Measurements from ENCODE around the gene MAGEE2.
A peak's percentile ranks its signal among the peaks of the same experiment; 100 is the strongest.

MAGEE2 gene

GRCh38 chrX:75748431-75748830 is 36.6 kb downstream of the MAGEE2 start:
- no peak overlapping the region for H2BK12ac ChIP-seq (ENCODE audit: low read length in 2 of 2)
- no peak overlapping the region for H2BK120ac ChIP-seq (ENCODE audit: low read depth, low read length)
- no peak overlapping the region for H3K9ac ChIP-seq (ENCODE audit: low read length)
- H2AK5ac ChIP-seq (ENCODE audit: low read length, severe bottlenecking), result no peak overlapping the region
- H2BK15ac ChIP-seq (ENCODE audit: low read depth, poor library complexity, severe bottlenecking), result no peak overlapping the region
- H4K91ac ChIP-seq (ENCODE audit: low read length), result no peak overlapping the region
- H3K4me2 ChIP-seq (ENCODE audit: low read length, poor library complexity, severe bottlenecking), result no peak overlapping the region
- H3K36me3 ChIP-seq (ENCODE audit: control insufficient read depth in 1 of 2, insufficient read depth in 2 of 2, low read depth in 1 of 2, low read length in 2 of 2), result no peaks in the 10 kb centered on the region
- H3K4me1 ChIP-seq (ENCODE audit: control insufficient read depth, insufficient read depth, low read depth, low read length), result peaks cover 2% of the 10 kb centered on the region
- no peaks in the 10 kb centered on the region for H3K79me1 ChIP-seq (replicated peaks; ENCODE audit: low read length, poor library complexity, severe bottlenecking)
- WGBS, result no CpG with 5 or more reads among the region's 2 CpGs
- no peak overlapping the region for H3K4ac ChIP-seq (ENCODE audit: low read depth in 1 of 2, low read length in 2 of 2)
- H2AFZ ChIP-seq (ENCODE audit: low read depth, low read length), result no peak overlapping the region
- no peak overlapping the region for H2BK5ac ChIP-seq (ENCODE audit: low read depth, low read length, poor library complexity, severe bottlenecking)
- no peak for DNase-seq
- no peak overlapping the region for H4K8ac ChIP-seq (ENCODE audit: low read length)
- H3K14ac ChIP-seq (ENCODE audit: low read length in 2 of 2), result no peak overlapping the region
- H3K4me3 ChIP-seq (ENCODE audit: insufficient read depth in 1 of 2, low read depth in 1 of 2, low read length in 2 of 2), result no peak overlapping the region
- H3K23ac ChIP-seq (ENCODE audit: low read length in 2 of 2), result no peak overlapping the region
- H3K27me3 ChIP-seq (ENCODE audit: control insufficient read depth in 1 of 2, insufficient read depth in 1 of 2, low read length in 2 of 2), result no peaks in the 10 kb centered on the region
- H3K18ac ChIP-seq (ENCODE audit: low read depth in 1 of 2, low read length in 2 of 2), result no peak overlapping the region
- H3K27ac ChIP-seq (ENCODE audit: low read length, poor library complexity, severe bottlenecking), result no peak overlapping the region
- H3K9me3 ChIP-seq (ENCODE audit: control insufficient read depth, low read length), result peaks cover 5% of the 10 kb centered on the region

- no peak overlapping the region for H2BK15ac ChIP-seq (ENCODE audit: low read depth, poor library complexity, severe bottlenecking)
- no peak overlapping the region for H4K91ac ChIP-seq (ENCODE audit: low read length)
- H3K79me1 ChIP-seq (replicated peaks; ENCODE audit: low read length, poor library complexity, severe bottlenecking), result no peaks in the 10 kb centered on the region
- no peak overlapping the region for H2BK12ac ChIP-seq (ENCODE audit: low read length in 2 of 2)
- WGBS, result 8% methylated on average over 11 of the region's 54 CpGs
- H3K18ac ChIP-seq (ENCODE audit: low read depth in 1 of 2, low read length in 2 of 2), result no peak overlapping the region
- no peaks in the 10 kb centered on the region for H3K27me3 ChIP-seq (ENCODE audit: control insufficient read depth in 1 of 2, insufficient read depth in 1 of 2, low read length in 2 of 2)
- peak overlapping the region; percentile 61 for H3K4me2 ChIP-seq (ENCODE audit: low read length, poor library complexity, severe bottlenecking)
- no peak overlapping the region for H2AK5ac ChIP-seq (ENCODE audit: low read length, severe bottlenecking)
- H3K14ac ChIP-seq (ENCODE audit: low read length in 2 of 2), result no peak overlapping the region
- H3K23ac ChIP-seq (ENCODE audit: low read length in 2 of 2), result no peak overlapping the region
- H3K9ac ChIP-seq (ENCODE audit: low read length), result peak overlapping the region; percentile 76
- H4K8ac ChIP-seq (ENCODE audit: low read length), result no peak overlapping the region
- H2BK5ac ChIP-seq (ENCODE audit: low read depth, low read length, poor library complexity, severe bottlenecking), result no peak overlapping the region
- H3K36me3 ChIP-seq (ENCODE audit: control insufficient read depth in 1 of 2, insufficient read depth in 2 of 2, low read depth in 1 of 2, low read length in 2 of 2), result no peaks in the 10 kb centered on the region
- no peak overlapping the region for H3K27ac ChIP-seq (ENCODE audit: low read length, poor library complexity, severe bottlenecking)
- H3K4ac ChIP-seq (ENCODE audit: low read depth in 1 of 2, low read length in 2 of 2), result no peak overlapping the region
- peaks cover 18% of the 10 kb centered on the region for H3K9me3 ChIP-seq (ENCODE audit: control insufficient read depth, low read length)
- peak; percentile 8 for DNase-seq
- peak overlapping the region; percentile 81 for H2AFZ ChIP-seq (ENCODE audit: low read depth, low read length)
- H2BK120ac ChIP-seq (ENCODE audit: low read depth, low read length), result no peak overlapping the region
- H3K4me1 ChIP-seq (ENCODE audit: control insufficient read depth, insufficient read depth, low read depth, low read length), result peaks cover 2% of the 10 kb centered on the region
- peak overlapping the region; percentile 61 to 81 for H3K4me3 ChIP-seq (ENCODE audit: insufficient read depth in 1 of 2, low read depth in 1 of 2, low read length in 2 of 2)
These were observed 38.0 kb downstream of the MAGEE2 start for GRCh38 chrX:75746891-75747639.
